K562 (cell line): ENCODE data around the gene CDC25B.

Experiments
- ATF6 ChIP-seq: sonication (generic); formaldehyde crosslinking; IDR thresholded peaks from 2 replicates; pipeline ENCODE4 v1.4.0; 2020; ENCODE audit warnings: mild to moderate bottlenecking, missing genetic modification reagents
- CTCF ChIP-seq, 3 experiments: IDR thresholded peaks in 2 of 3; conservative IDR thresholded peaks in 1 of 3; 2 replicates each; pipeline ENCODE4 v1.5.1; 2011 to 2012; ENCODE audit warnings: low read length in 3 of 3, mild to moderate bottlenecking in 3 of 3, control low read depth in 2 of 3, improper control_type of control experiment in 1 of 3, inconsistent platforms in 1 of 3, low read depth in 1 of 3, mixed read lengths in 1 of 3, moderate library complexity in 1 of 3; ENCODE audit not compliant: insufficient read depth in 2 of 3
- MCM2 ChIP-seq: fragments of 450-650 bp; IDR thresholded peaks from 2 replicates; pipeline ENCODE4 v1.6.1; 2017; ENCODE audit warnings: low read depth, mild to moderate bottlenecking
- NR2C1 ChIP-seq, 2 experiments: fragments of 450-650 bp; IDR thresholded peaks; 2 replicates each; pipeline ENCODE4 v1.6.1; 2017; ENCODE audit warnings: mild to moderate bottlenecking in 2 of 2, antibody characterized with exemption in 1 of 2, inconsistent platforms in 1 of 2, missing compliant biosample characterization in 1 of 2, missing genetic modification characterization in 1 of 2
- PPARD ChIP-seq: fragments of 250-450 bp; sonication (Bioruptor Pico); IDR thresholded peaks from 2 replicates; pipeline ENCODE4 v1.8.0; 2022; ENCODE audit warnings: inconsistent platforms, mild to moderate bottlenecking, moderate library complexity
- ZNF354B ChIP-seq: fragments of 250-450 bp; sonication (Bioruptor Pico); IDR thresholded peaks from 2 replicates; pipeline ENCODE4 v1.4.0; 2020
- ZNF583 ChIP-seq: fragments of 250-450 bp; sonication (Bioruptor Pico); IDR thresholded peaks from 2 replicates; pipeline ENCODE4 v1.4.0; 2020

GRCh38 chr20:3801846-3802245 is 5.7 kb downstream of the CDC25B start:
- no peak for TF ChIP-seq ATF6
- TF ChIP-seq PPARD (CRISPR knock-in tag), result no peak
- TF ChIP-seq NR2C1 (IDR thresholded peaks at IDR 0.05), result no peak
- TF ChIP-seq NR2C1 (tag; IDR thresholded peaks at IDR 0.05), result no peak
- TF ChIP-seq ZNF583 (CRISPR knock-in tag), result no peak
- TF ChIP-seq MCM2, result no peak
- no peak for TF ChIP-seq CTCF (IDR thresholded peaks at IDR 0.05 in 2 of 3, conservative IDR thresholded peaks at IDR 0.05 in 1 of 3; ENCODE audit: insufficient read depth in 2 of 3, low read depth in 1 of 3, low read length in 3 of 3)
- no peak for TF ChIP-seq ZNF354B (CRISPR knock-in tag)
